ENCODE results near the gene DOCK4.

- TF ChIP-seq POLR2A (IDR thresholded peaks at IDR 0.05) (no peak), CTCF (IDR thresholded peaks at IDR 0.05) (no peak)
These were observed 291.9 kb downstream of the DOCK4 start for GRCh38 chr7:111914291-111914690.
